Natural killer cell (primary cell): ENCODE data around the gene SNAP47. TPM values are rescaled to one million over a fixed set of nuclear protein-coding genes. Genes with fewer than 3 reads are reported as not detected.

Experiments used
- ATAC-seq, 3 donors: fragments of 150-1000 bp in 2 of 3; fragments of 200-7000 bp in 1 of 3; cut with Tn5 transposase; 1 replicate in 1 of 3; 2 replicates in 2 of 3; pipeline ENCODE4 v1.10.0; 2021; ENCODE audit warnings: mild to moderate bottlenecking in 2 of 3, moderate library complexity in 2 of 3
- DNase-seq, 2 donors: peaks; one replicate each; pipeline versions ENCODE4 v3.0.0 to v3.0.0-alpha.2; 2013 to 2021; ENCODE audit warnings: mixed read lengths in 1 of 2
- H3K27ac ChIP-seq: one replicate; pipeline ENCODE4 v1.5.1; 2013; ENCODE audit warnings: mild to moderate bottlenecking, low read length
- H3K27me3 ChIP-seq: one replicate; pipeline ENCODE4 v1.6.1; 2013; ENCODE audit warnings: low read length; ENCODE audit not compliant: control insufficient read depth, insufficient read depth
- H3K36me3 ChIP-seq: one replicate; pipeline ENCODE4 v1.6.1; 2013; ENCODE audit warnings: low read length; ENCODE audit not compliant: control insufficient read depth, insufficient read depth
- H3K4me1 ChIP-seq: one replicate; pipeline ENCODE4 v1.6.1; 2013; ENCODE audit warnings: low read length; ENCODE audit not compliant: control insufficient read depth, insufficient read depth
- H3K4me3 ChIP-seq: one replicate; pipeline ENCODE4 v1.5.1; 2013; ENCODE audit warnings: low read length
- H3K9me3 ChIP-seq: one replicate; pipeline ENCODE4 v1.6.1; 2013; ENCODE audit warnings: low read length; ENCODE audit not compliant: control insufficient read depth, insufficient read depth
- H3K27ac Mint-ChIP-seq, 2 donors: one replicate each; pipeline ENCODE4 v1.8.0; 2022; ENCODE audit warnings: mild to moderate bottlenecking in 2 of 2, mixed read lengths in 2 of 2, moderate library complexity in 1 of 2
- H3K27me3 Mint-ChIP-seq, 2 donors: one replicate each; pipeline ENCODE4 v1.8.0; 2022; ENCODE audit warnings: low read depth in 2 of 2, mixed read lengths in 2 of 2
- H3K36me3 Mint-ChIP-seq: one replicate; pipeline ENCODE4 v1.8.0; 2022; ENCODE audit warnings: mixed read lengths
- H3K4me1 Mint-ChIP-seq, 2 donors: one replicate each; pipeline ENCODE4 v1.8.0; 2022; ENCODE audit warnings: mixed read lengths in 2 of 2
- H3K4me3 Mint-ChIP-seq: one replicate; pipeline ENCODE4 v1.8.0; 2022; ENCODE audit warnings: mild to moderate bottlenecking, moderate library complexity, mixed read lengths
- H3K9me3 Mint-ChIP-seq, 2 donors: one replicate each; pipeline ENCODE4 v1.8.0; 2022; ENCODE audit warnings: mixed read lengths in 2 of 2
- WGBS: methylation state at CpG from one replicate; pipeline ENCODE4 v1.1.7; 2013; ENCODE audit warnings: missing lambda C conversion rate; ENCODE audit not compliant: insufficient coverage; 5-methylcytosine and 5-hydroxymethylcytosine counted together
- intact Hi-C: fragments of 100-400 bp; cut with micrococcal nuclease; formaldehyde crosslinking; loops from one replicate; pipeline ENCODE4 v1.14.2; 2022
- total RNA-seq, 4 donors: library from RNA; stranded (reverse); fragments of 120-200 nt in 1 of 4; gene quantifications; one replicate each; pipeline versions ENCODE4 v1.2.3 to v1.2.4, GENCODE V29; 2013 to 2022
- TF ChIP-seq, protein P1 (sequence below): fragments of 200-600 bp; IDR thresholded peaks from one replicate; pipeline ENCODE4 v1.8.0; 2022; ENCODE audit warnings: antibody characterized with exemption

The SNAP47 gene
- total RNA-seq, 3 donors from 2014 or later (not counting 1 experiment from before 2014, with no cell fraction given) = 19.0 to 24.2 (median 23.1) TPM

DNA sequence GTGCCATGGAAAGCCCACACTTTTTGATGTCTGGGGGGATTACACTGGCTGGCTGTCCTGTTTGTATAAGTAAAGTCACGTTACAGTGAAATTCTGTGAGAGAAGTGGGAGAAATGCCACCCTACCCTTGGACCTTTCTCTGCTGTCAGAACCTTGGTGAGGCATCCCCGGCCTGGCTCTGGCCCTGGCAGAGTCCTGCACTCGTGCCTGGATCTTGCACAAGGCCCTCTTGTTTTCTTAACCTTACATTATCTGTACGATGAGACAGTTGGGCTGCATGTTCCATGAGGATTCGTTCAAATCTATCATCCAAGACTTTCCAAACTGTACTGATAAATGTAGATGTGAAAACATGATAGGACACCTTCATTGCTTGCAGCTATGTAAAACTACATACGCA lies 11.4 kb downstream of the SNAP47 start:
- Histone ChIP-seq H3K27ac (no peak overlapping the region), H3K9me3 (no peaks in the 10 kb centered on the region), H3K4me3 (no peak overlapping the region), H3K4me1 (peaks cover 5% of the 10 kb centered on the region), H3K36me3 (peaks cover 16% of the 10 kb centered on the region), H3K27me3 (no peaks in the 10 kb centered on the region)
- DNase-seq = no peak
- intact Hi-C loops = no loop called here
- Mint-ChIP-seq H3K27ac (no peak overlapping the region), H3K27me3 (no peaks in the 10 kb centered on the region), H3K4me1 (peaks cover 16 to 37% of the 10 kb centered on the region in 2 donors), H3K9me3 (no peaks in the 10 kb centered on the region), H3K4me3 (no peak overlapping the region), H3K36me3 (no peaks in the 10 kb centered on the region)
- TF ChIP-seq, protein P1, sequence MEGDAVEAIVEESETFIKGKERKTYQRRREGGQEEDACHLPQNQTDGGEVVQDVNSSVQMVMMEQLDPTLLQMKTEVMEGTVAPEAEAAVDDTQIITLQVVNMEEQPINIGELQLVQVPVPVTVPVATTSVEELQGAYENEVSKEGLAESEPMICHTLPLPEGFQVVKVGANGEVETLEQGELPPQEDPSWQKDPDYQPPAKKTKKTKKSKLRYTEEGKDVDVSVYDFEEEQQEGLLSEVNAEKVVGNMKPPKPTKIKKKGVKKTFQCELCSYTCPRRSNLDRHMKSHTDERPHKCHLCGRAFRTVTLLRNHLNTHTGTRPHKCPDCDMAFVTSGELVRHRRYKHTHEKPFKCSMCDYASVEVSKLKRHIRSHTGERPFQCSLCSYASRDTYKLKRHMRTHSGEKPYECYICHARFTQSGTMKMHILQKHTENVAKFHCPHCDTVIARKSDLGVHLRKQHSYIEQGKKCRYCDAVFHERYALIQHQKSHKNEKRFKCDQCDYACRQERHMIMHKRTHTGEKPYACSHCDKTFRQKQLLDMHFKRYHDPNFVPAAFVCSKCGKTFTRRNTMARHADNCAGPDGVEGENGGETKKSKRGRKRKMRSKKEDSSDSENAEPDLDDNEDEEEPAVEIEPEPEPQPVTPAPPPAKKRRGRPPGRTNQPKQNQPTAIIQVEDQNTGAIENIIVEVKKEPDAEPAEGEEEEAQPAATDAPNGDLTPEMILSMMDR = no peak
- no peak for ATAC-seq
- WGBS = 97% methylated on average over 5 of the region's 6 CpGs

GRCh38 chr1:227747382-227747781 lies 12.1 kb downstream of the SNAP47 start:
- TF ChIP-seq, protein P1 = no peak
- DNase-seq = no peak
- H3K27ac ChIP-seq = no peak overlapping the region

DNA sequence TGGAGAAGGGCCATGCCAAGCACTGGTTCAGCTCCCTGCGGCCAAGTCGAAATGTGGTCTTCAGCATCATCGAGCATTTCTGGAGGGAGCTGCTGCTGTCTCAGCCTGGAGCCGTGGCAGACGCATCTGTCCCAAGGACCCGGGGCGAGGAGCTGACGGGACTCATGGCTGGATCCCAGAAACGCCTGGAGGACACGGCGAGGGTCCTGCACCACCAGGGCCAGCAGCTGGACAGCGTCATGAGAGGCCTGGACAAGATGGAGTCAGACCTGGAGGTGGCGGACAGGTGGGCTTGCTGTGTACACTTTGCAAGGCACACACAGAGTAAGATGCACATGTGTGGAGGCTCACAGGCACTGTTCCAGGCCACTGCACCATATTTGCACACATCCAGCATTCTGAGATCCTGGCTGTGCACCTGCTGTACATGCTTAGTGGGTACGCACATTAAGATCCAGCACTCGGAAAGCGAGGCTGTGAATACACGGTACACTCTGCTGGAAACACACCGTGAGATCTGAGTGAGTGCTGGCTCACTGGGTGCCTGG lies 12.8 kb downstream of the SNAP47 start:
- H3K27me3 Mint-ChIP-seq = no peaks in the 10 kb centered on the region
- Histone ChIP-seq H3K9me3 (no peaks in the 10 kb centered on the region), H3K27ac (no peak overlapping the region), H3K27me3 (no peaks in the 10 kb centered on the region), H3K36me3 (peaks cover 16% of the 10 kb centered on the region), H3K4me1 (peaks cover 5% of the 10 kb centered on the region), H3K4me3 (no peak overlapping the region)
- DNase-seq = no peak
- 98% methylated on average over 18 of the region's 18 CpGs for WGBS
- peaks cover 22 to 30% of the 10 kb centered on the region in 2 donors for H3K4me1 Mint-ChIP-seq
- no peak overlapping the region for H3K27ac Mint-ChIP-seq
- no peaks in the 10 kb centered on the region for H3K9me3 Mint-ChIP-seq
- H3K36me3 Mint-ChIP-seq = no peaks in the 10 kb centered on the region
- TF ChIP-seq, protein P1 = no peak
- ATAC-seq = no peak
- intact Hi-C loops = no loop called here
- H3K4me3 Mint-ChIP-seq = no peak overlapping the region

More at GRCh38 chr1:227747382-227747781, 12.1 kb downstream of the SNAP47 start:
- peaks cover 5% of the 10 kb centered on the region for H3K4me1 ChIP-seq
- no peaks in the 10 kb centered on the region for H3K9me3 ChIP-seq
- no peak overlapping the region for H3K27ac Mint-ChIP-seq
- 84% methylated on average over 8 of the region's 8 CpGs for WGBS
- no peaks in the 10 kb centered on the region for H3K36me3 Mint-ChIP-seq
- H3K9me3 Mint-ChIP-seq = no peaks in the 10 kb centered on the region
- H3K4me3 ChIP-seq = no peak overlapping the region
- no peaks in the 10 kb centered on the region for H3K27me3 Mint-ChIP-seq
- ATAC-seq = no peak
- no peaks in the 10 kb centered on the region for H3K27me3 ChIP-seq
- peaks cover 20 to 36% of the 10 kb centered on the region in 2 donors for H3K4me1 Mint-ChIP-seq
- H3K4me3 Mint-ChIP-seq = no peak overlapping the region
- intact Hi-C loops = no loop called here
- peaks cover 16% of the 10 kb centered on the region for H3K36me3 ChIP-seq
